ENCODE results near the gene COMTD1. TPM values are rescaled to one million over a fixed set of nuclear protein-coding genes. Genes with fewer than 3 reads are reported as not detected.

COMTD1 gene
- total RNA-seq, 2 donors from 2014 or later, result 26.8 to 49.3 TPM

GRCh38 chr10:75187961-75188426 lies 47.8 kb downstream of the COMTD1 start:
- H3K27me3 ChIP-seq (replicated peaks; ENCODE audit: insufficient read depth), result no peaks in the 10 kb centered on the region
- H3K9me3 ChIP-seq, result no peaks in the 10 kb centered on the region
- TF ChIP-seq, protein P1, sequence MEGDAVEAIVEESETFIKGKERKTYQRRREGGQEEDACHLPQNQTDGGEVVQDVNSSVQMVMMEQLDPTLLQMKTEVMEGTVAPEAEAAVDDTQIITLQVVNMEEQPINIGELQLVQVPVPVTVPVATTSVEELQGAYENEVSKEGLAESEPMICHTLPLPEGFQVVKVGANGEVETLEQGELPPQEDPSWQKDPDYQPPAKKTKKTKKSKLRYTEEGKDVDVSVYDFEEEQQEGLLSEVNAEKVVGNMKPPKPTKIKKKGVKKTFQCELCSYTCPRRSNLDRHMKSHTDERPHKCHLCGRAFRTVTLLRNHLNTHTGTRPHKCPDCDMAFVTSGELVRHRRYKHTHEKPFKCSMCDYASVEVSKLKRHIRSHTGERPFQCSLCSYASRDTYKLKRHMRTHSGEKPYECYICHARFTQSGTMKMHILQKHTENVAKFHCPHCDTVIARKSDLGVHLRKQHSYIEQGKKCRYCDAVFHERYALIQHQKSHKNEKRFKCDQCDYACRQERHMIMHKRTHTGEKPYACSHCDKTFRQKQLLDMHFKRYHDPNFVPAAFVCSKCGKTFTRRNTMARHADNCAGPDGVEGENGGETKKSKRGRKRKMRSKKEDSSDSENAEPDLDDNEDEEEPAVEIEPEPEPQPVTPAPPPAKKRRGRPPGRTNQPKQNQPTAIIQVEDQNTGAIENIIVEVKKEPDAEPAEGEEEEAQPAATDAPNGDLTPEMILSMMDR (IDR thresholded peaks at IDR 0.05), result peak; percentile 24 to 85 (median 74)
- TF ChIP-seq POLR2AphosphoS5 (IDR thresholded peaks at IDR 0.05), result peak; percentile 77
- TF ChIP-seq POLR2A (IDR thresholded peaks at IDR 0.05), result no peak
- DNase-seq (ENCODE audit: low spot score), result peak; percentile 72
- H3K4me3 ChIP-seq, result no peak overlapping the region
- peak overlapping the region; percentile 20 to 55 for H3K27ac ChIP-seq
- intact Hi-C loops (cut with DNase I), result loop anchor here (5.0 kb wide), 1 partner anchor 44 kb away; no protein-coding TSS in a partner anchor
- WGBS, result 57% methylated on average over 3 of the region's 3 CpGs
- no peaks in the 10 kb centered on the region for H3K36me3 ChIP-seq
- H3K4me1 ChIP-seq (replicated peaks), result peaks cover 3% of the 10 kb centered on the region

GRCh38 chr10:75186310-75186709 lies 49.4 kb downstream of the COMTD1 start:
- WGBS, result 59% methylated on average over 4 of the region's 4 CpGs
- no peaks in the 10 kb centered on the region for H3K4me1 ChIP-seq (replicated peaks)
- no peaks in the 10 kb centered on the region for H3K9me3 ChIP-seq
- H3K36me3 ChIP-seq, result no peaks in the 10 kb centered on the region
- H3K27me3 ChIP-seq (replicated peaks; ENCODE audit: insufficient read depth), result no peaks in the 10 kb centered on the region
- TF ChIP-seq POLR2AphosphoS5 (IDR thresholded peaks at IDR 0.05) (no peak), POLR2A (IDR thresholded peaks at IDR 0.05) (no peak)
- TF ChIP-seq, protein P1 (IDR thresholded peaks at IDR 0.05), result no peak
- no peak overlapping the region for H3K4me3 ChIP-seq
- H3K27ac ChIP-seq, result no peak overlapping the region
- no peak for DNase-seq (ENCODE audit: low spot score)
- intact Hi-C loops (cut with DNase I), result loop anchor here (5.0 kb wide), 1 partner anchor 46 kb away; no protein-coding TSS in a partner anchor

Small RNA genes within 50 kb of the gene (small RNA-seq; reads per million reads assigned to genes)
- gene HMGA1P5 (0 reads per million in 2 donors), gene RPL39P25 (0 reads per million in 2 donors)

Other genes starting within 250 kb of the COMTD1 start
- 10 to 100 TPM; 18.8 to 41.5 TPM for gene SAMD8, start 124.3 kb downstream of the COMTD1 start, total RNA-seq
- 100 to 1,000 TPM; 112 to 121 TPM for gene VDAC2, start 25.2 kb downstream of the COMTD1 start, total RNA-seq
- gene ZNF503, start 165.8 kb upstream of the COMTD1 start, total RNA-seq, result 10 to 100 TPM; 23.9 to 33.7 TPM
- gene LRMDA, start 195.7 kb upstream of the COMTD1 start, total RNA-seq, result 10 to 100 TPM in 1 of 2 donors, 1 to 10 TPM in 1; 9.6 to 12.6 TPM

All from prostate gland (tissue), 2 donors.